Effector memory CD4-positive, alpha-beta T cell (primary cell): ENCODE measurements around the gene DAPK1.

Source experiments
- DNase-seq, 3 donors: peaks; one replicate each; pipeline ENCODE4 v3.0.0-alpha.2; 2020
- H3K27ac ChIP-seq: 2 replicates; pipeline ENCODE4 v1.7.0; 2013; ENCODE audit warnings: mild to moderate bottlenecking, low read length, moderate library complexity; ENCODE audit not compliant: insufficient read depth, poor library complexity, severe bottlenecking
- H3K27me3 ChIP-seq: replicated peaks from 2 replicates; pipeline ENCODE4 v1.7.0; 2013; ENCODE audit warnings: mild to moderate bottlenecking, low read length; ENCODE audit not compliant: insufficient read depth, control insufficient read depth, poor library complexity, severe bottlenecking
- H3K36me3 ChIP-seq: 2 replicates; pipeline ENCODE4 v1.7.0; 2013; ENCODE audit warnings: mild to moderate bottlenecking, low read length, moderate library complexity; ENCODE audit not compliant: control insufficient read depth, insufficient read depth
- H3K4me1 ChIP-seq: 2 replicates; pipeline ENCODE4 v1.7.0; 2013; ENCODE audit warnings: low read length, mild to moderate bottlenecking; ENCODE audit not compliant: control insufficient read depth, insufficient read depth, poor library complexity, severe bottlenecking
- H3K4me3 ChIP-seq: 2 replicates; pipeline ENCODE4 v1.7.0; 2013; ENCODE audit warnings: low read length, low read depth, mild to moderate bottlenecking; ENCODE audit not compliant: insufficient read depth, poor library complexity, severe bottlenecking
- H3K9me3 ChIP-seq: 2 replicates; pipeline ENCODE4 v1.7.0; 2013; ENCODE audit warnings: mild to moderate bottlenecking, low read length, moderate library complexity; ENCODE audit not compliant: control insufficient read depth

DAPK1 gene

DNA sequence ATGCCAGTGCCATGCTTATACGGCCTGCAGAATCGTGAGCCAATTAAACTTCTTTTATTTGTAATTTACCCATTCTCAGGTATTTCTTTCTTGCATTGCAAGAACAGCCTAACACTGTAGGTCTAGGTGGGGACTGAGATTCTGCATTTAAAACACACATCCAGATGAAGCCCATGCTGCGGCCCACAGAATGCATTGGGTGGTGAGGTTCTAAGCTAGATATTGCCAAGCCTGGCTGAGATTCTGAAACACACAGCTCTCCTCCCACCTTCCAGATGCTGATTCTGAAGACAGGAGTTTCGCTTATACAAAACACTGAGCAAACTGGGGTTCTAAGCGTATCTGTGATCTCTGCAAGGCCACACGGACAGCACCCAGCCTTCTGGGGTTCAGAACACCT lies 75.1 kb downstream of the DAPK1 start:
- no peak for DNase-seq

DNA sequence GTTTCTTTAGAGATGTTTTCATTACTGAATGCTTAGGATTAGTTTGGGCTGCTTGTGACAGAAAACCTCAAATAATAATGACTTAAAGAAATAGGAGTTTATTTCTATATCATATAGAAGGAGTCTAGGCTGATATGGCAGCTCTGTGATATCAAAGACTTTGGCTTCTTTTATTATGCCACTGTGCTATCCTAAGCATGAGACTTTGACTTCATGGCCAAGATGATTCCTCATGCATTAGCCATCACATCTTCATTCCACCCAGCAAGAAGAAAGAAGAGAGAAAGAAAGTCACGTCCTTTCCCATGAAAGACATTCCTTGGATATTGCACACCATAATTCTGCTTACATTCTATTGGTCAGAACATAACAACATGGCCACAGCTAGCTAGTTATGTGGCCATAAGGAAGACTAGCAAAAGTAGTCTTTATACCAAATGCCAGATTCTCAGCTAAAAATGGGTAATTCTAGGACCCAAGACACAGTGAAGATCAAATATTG lies 76.2 kb downstream of the DAPK1 start:
- H3K4me3 ChIP-seq, result no peak overlapping the region

More for the DNA sequence above, 75.1 kb downstream of the DAPK1 start:
- H3K4me3 ChIP-seq, result no peak overlapping the region
- H3K27ac ChIP-seq, result no peak overlapping the region
- no peaks in the 10 kb centered on the region for H3K36me3 ChIP-seq
- H3K27me3 ChIP-seq, result no peaks in the 10 kb centered on the region
- no peaks in the 10 kb centered on the region for H3K9me3 ChIP-seq
- no peaks in the 10 kb centered on the region for H3K4me1 ChIP-seq

DNA sequence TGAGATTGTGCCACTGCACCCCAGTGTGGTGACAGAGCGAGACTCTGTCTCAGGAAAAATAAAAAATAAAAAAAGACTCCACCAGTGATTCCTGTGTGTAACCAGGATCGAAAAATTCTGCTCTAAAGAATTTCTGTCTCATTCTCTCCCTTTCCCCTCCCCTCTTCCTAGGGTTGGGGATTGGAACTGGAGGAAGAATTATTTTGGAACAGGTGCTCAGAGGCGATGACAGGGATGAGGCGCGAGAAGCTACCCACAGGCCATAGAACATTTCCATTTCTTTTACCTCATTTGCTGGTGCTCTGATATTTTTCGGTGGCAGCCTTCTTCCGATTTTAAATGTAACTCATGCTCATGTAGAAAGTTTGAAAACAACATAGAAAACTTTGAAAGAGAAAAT lies 80.1 kb downstream of the DAPK1 start:
- no peak for DNase-seq
- no peaks in the 10 kb centered on the region for H3K4me1 ChIP-seq
- H3K9me3 ChIP-seq, result no peaks in the 10 kb centered on the region
- no peak overlapping the region for H3K4me3 ChIP-seq
- H3K36me3 ChIP-seq, result no peaks in the 10 kb centered on the region
- H3K27ac ChIP-seq, result no peak overlapping the region
- H3K27me3 ChIP-seq, result no peaks in the 10 kb centered on the region

More for the DNA sequence above, 76.2 kb downstream of the DAPK1 start:
- Histone ChIP-seq H3K4me1 (no peaks in the 10 kb centered on the region), H3K27ac (no peak overlapping the region), H3K9me3 (no peaks in the 10 kb centered on the region), H3K36me3 (no peaks in the 10 kb centered on the region), H3K27me3 (no peaks in the 10 kb centered on the region)
- DNase-seq, result no peak

DNA sequence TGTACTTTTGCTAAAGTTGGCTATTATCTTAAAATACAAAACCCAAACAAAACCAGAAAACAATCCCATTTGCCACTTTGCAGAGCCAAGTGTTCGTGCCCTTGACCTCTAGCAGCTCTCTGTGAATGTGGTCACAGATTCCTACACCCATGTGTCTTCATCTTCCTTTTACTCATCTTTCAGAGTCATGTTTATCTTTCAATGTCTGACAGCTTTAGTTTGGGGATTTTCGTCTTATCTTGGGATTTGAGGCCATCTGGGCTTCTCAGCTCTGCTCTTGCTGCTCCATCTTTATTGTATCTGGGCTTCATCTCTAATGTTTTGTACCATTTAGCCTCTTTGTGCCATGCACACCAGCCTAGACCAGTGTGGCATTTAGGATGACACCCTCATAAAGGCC lies 81.0 kb downstream of the DAPK1 start:
- no peaks in the 10 kb centered on the region for H3K27me3 ChIP-seq
- no peak overlapping the region for H3K27ac ChIP-seq

DNA sequence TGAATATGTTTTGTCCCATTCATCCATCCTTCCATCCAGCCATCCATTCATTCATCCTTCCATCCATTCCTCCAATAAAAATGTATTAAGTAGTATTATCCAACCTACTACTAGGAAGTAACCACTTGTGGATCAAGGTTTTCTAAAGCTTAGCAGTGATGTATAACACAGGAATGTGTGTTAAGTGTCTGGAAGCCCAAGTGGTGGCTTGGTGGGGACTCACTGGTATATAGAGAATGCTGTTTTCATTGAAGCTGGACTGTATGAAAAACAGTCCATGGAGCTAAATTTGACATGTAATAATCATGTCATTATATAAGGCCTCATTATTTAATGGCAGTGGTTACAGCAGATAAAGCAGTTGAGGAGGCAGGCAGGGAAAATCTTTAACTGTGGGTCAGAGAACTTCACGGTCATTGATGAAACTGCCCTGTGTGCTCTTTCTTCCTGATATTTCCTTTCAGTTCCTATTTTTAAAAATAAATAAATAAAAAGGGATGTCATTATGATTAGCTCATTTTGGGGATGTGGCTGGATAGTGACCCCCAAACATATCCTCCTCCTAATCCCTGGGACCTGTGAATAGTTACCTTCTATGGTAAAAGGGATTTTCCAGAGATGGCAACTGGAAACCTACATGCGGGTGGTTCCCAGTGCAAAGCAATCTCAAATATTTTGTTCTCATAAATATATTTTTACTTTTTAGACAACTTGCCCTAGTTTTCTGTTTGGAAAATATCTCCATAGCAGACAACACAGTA lies 82.3 kb downstream of the DAPK1 start:
- no peak for DNase-seq
- H3K4me1 ChIP-seq, result no peaks in the 10 kb centered on the region
- H3K27me3 ChIP-seq, result no peaks in the 10 kb centered on the region
- no peaks in the 10 kb centered on the region for H3K36me3 ChIP-seq
- H3K9me3 ChIP-seq, result no peaks in the 10 kb centered on the region
- H3K4me3 ChIP-seq, result no peak overlapping the region
- H3K27ac ChIP-seq, result no peak overlapping the region

More for the DNA sequence above, 81.0 kb downstream of the DAPK1 start:
- Histone ChIP-seq H3K9me3 (no peaks in the 10 kb centered on the region), H3K4me3 (no peak overlapping the region), H3K36me3 (no peaks in the 10 kb centered on the region), H3K4me1 (no peaks in the 10 kb centered on the region)
- DNase-seq, result no peak

DNA sequence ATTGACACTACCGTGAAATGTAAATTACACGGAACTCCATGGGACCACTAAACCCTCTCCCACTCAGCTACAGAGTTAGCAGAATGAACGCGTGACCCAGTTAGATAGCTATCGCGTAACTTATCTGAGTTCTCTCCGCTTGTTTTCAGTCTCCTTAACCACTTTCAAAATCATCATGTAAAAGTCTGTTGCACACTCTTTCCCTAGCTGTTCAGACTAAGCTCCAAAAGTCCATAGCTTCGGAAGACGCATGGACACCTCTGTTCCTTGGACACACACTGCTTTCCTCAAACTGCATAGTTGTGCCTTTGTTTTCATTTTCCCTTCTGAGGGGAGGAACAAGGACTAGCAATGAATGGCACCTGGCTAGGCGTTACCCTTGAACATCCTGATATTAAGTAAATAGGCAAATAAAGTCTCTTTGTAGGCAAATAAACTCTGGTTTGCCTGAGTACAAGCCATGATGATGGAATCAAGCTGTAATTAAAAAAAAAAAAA lies 83.3 kb downstream of the DAPK1 start:
- H3K27ac ChIP-seq, result no peak overlapping the region
- H3K4me3 ChIP-seq, result no peak overlapping the region
- no peaks in the 10 kb centered on the region for H3K27me3 ChIP-seq
- H3K4me1 ChIP-seq, result no peaks in the 10 kb centered on the region
- DNase-seq, result no peak
- no peaks in the 10 kb centered on the region for H3K36me3 ChIP-seq
- no peaks in the 10 kb centered on the region for H3K9me3 ChIP-seq

DNA sequence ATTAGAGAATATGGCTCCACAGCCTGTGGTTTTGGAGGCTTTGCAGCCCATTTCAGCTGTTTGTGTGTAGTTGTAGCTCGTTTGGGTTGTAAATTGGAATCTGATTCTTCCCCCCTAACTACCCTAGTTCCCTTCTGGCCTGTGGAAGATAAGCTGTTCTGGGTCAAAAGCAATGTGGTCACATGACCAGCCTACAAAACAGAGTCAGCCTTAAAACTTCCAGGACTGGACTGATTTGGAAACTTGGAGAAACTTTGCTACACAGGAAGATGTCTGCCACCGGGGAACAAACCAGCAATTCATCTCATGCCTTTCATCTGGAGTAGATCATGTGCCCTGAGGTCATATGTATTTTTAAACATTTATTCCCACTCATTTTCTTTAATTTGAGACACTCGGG lies 83.8 kb downstream of the DAPK1 start:
- no peaks in the 10 kb centered on the region for H3K36me3 ChIP-seq
- no peaks in the 10 kb centered on the region for H3K9me3 ChIP-seq
- H3K27me3 ChIP-seq, result no peaks in the 10 kb centered on the region
- DNase-seq, result no peak
- H3K4me1 ChIP-seq, result no peaks in the 10 kb centered on the region
- H3K27ac ChIP-seq, result no peak overlapping the region
- H3K4me3 ChIP-seq, result no peak overlapping the region

DNA sequence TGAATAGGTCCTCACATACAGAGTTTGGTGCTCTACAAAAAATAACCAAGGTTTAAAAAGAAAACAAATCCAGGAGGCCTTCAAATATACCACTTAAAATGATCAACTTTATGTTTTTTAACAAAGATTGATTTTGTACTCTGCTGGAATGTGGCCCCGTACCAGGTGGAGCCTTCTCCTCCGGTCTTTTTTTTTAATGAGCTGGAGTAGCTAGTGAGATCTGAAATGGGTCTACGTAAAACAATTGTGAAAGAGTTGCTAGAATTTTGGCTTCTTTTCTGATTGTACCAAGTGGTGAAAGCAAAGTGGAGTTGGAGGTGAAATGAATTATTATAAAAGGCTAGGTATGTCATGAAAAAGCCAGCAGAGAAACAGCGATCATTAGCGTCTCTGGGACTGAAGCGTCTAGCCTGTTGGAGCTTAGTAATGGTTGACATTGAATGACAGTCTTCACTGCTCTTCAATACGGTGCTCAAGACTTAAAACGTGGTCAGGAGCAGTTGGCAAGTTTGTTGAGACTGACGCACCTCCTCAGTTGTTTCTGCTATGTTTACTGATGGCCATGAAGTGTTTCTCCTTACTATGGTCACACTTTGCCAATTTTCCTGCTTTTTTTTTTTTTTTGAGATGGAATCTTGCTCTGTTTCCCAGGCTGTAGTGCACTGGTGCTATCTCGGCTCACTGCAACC lies 84.4 kb downstream of the DAPK1 start:
- H3K4me3 ChIP-seq, result no peak overlapping the region
- no peaks in the 10 kb centered on the region for H3K36me3 ChIP-seq
- H3K4me1 ChIP-seq, result no peaks in the 10 kb centered on the region
- no peak overlapping the region for H3K27ac ChIP-seq
- H3K27me3 ChIP-seq, result no peaks in the 10 kb centered on the region
- DNase-seq, result no peak
- H3K9me3 ChIP-seq, result no peaks in the 10 kb centered on the region

DNA sequence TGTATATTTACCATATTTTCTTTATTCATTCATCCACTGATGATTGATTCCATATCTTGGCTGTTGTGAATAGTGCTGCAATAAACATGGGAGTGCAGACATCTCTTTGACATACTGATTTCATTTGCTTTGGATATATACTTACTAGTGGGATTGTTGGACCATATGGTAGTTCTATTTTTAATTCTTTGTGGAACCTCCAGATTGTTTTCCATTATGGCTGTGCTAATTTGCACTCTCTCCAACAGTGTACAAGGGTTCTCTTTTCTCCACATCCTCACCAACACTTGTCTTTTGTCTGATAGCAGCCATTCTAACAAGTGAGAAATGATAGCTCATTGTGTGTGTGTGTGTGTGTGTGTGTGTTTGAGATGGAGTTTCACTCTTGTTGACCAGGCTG lies 86.7 kb downstream of the DAPK1 start:
- no peak for DNase-seq
- Histone ChIP-seq H3K27ac (no peak overlapping the region), H3K4me3 (no peak overlapping the region), H3K9me3 (no peaks in the 10 kb centered on the region), H3K36me3 (no peaks in the 10 kb centered on the region), H3K4me1 (no peaks in the 10 kb centered on the region), H3K27me3 (no peaks in the 10 kb centered on the region)
